GM18909 (cell line): ENCODE data around the gene EVL.

ENCODE experiments used
- ATAC-seq: cut with Tn5 transposase; IDR thresholded peaks from one replicate; pipeline ENCODE4 v1.9.1; 2021; ENCODE audit warnings: mild to moderate bottlenecking; ENCODE audit not compliant: unreplicated experiment, poor library complexity

Gene EVL

GRCh38 chr14:100191584-100192249 lies 126.5 kb downstream of the EVL start:
- no peak for ATAC-seq

- ATAC-seq: no peak
These were observed 127.0 kb downstream of the EVL start for GRCh38 chr14:100192250-100192671.

GRCh38 chr14:100192672-100193416 lies 127.6 kb downstream of the EVL start:
- ATAC-seq: peak; percentile 99
